ENCODE data around the gene JAG2. TPM values are rescaled to one million over a fixed set of nuclear protein-coding genes. Genes with fewer than 3 reads are reported as not detected.
A peak's percentile ranks its signal among the peaks of the same experiment; 100 is the strongest.

JAG2 gene
- total RNA-seq, 4 donors from 2014 or later, result 7.6 to 27.4 (median 11.9) TPM

DNA sequence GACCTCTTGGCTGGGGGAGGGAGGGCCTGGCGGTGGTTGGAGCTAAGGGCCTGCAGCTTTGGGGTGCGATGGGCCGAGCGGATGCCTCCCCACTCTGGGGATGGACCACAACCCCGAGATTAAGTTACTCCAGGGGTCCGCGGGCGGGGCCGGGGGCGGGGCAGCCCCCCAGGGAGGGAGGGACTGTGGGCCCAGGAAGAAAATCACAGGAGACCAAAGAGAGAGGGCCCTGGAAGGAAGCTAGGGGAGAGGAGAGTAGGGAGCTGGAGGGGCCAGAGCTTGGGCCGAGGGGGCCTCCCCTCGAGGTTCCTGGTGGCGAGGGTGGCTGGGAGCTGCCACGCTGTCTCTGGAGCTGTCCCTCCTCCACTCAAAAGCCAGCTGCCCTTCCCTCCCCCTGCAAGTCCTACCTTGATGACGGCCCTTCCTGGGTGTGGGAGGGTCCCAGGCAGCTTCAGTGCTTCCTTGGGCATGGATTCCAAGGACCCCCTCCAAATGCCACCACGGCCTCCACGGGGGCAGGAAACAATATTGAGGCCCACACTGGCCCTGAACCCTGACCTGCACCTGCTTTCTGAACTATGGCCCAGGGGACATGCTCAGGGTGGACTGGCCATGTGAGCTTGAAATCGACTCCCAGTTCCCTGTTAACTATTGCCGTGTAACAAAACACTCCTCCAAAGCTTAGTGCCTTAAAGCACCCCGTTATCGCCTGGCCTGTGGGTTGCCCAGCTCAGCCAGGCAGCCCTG is 13.1 kb upstream of the JAG2 start:
- Histone ChIP-seq H3K4me1 (peaks cover 0 to 4% of the 10 kb centered on the region in 2 donors), H3K4me3 (peak overlapping the region in 1 of 2 donors; percentile 26), H3K9me3 (no peaks in the 10 kb centered on the region), H3K27me3 (no peaks in the 10 kb centered on the region), H3K36me3 (no peaks in the 10 kb centered on the region), H3K27ac (peak overlapping the region in 1 of 2 donors; percentile 41)
- intact Hi-C loops (cut with DNase I; ENCODE audit: low total_unique reads), result no loop called here
- DNase-seq, result no peak
- TF ChIP-seq CTCF (IDR thresholded peaks at IDR 0.05), result no peak
- no peak for TF ChIP-seq POLR2A (IDR thresholded peaks at IDR 0.05)

- no peak for TF ChIP-seq CTCF (IDR thresholded peaks at IDR 0.05)
- TF ChIP-seq POLR2A (IDR thresholded peaks at IDR 0.05), result peak in 1 of 2 donors; percentile 43
- H3K4me1 ChIP-seq, result peaks cover 0 to 4% of the 10 kb centered on the region in 2 donors
- H3K27ac ChIP-seq, result peak within 1 kb of the TSS in 1 of 2 donors; percentile 41
- no peaks in the 10 kb centered on the region for H3K36me3 ChIP-seq
- no peaks in the 10 kb centered on the region for H3K9me3 ChIP-seq
- no peaks in the 10 kb centered on the region for H3K27me3 ChIP-seq
- H3K4me3 ChIP-seq, result peak within 1 kb of the TSS; percentile 26 to 38
- intact Hi-C loops (cut with DNase I; ENCODE audit: low total_unique reads), result no loop called here
- DNase-seq, result peak in 1 of 2 donors; percentile 57
Observed at GRCh38 chr14:105180592-105181548, 12.3 kb upstream of the JAG2 start, which contains the start of gene NUDT14. Gene NUDT14, minus strand, starts transcription at chr14:105181312. Its CDS starts 103 bp downstream, at chr14:105181209.

DNA sequence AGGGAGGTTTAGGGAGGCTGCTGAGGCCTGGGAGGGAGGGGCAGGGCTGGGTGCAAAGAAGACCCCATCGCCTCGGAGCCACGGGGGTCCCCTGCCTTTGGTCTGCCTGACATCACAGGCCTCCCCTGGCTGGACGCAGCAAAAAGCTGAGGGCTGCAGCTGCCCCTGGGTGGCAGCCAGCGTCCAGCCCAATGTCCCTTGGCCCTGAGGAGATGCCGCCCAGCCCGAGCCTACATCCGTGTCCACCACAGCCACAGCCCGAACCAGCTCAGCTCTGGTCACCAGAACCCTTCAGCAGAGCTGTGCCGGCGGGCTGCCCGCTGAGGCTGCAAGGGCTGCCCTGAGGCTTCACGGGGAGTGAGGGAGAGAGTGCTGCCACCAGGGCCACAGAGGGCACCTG is 10.6 kb upstream of the JAG2 start:
- no peak for TF ChIP-seq CTCF (IDR thresholded peaks at IDR 0.05)
- Histone ChIP-seq H3K4me3 (no peak overlapping the region), H3K4me1 (peaks cover 0 to 4% of the 10 kb centered on the region in 2 donors), H3K9me3 (no peaks in the 10 kb centered on the region), H3K36me3 (no peaks in the 10 kb centered on the region), H3K27ac (no peak overlapping the region), H3K27me3 (no peaks in the 10 kb centered on the region)
- intact Hi-C loops (cut with DNase I; ENCODE audit: low total_unique reads), result no loop called here
- no peak for DNase-seq

GRCh38 chr14:105178868-105179140 is 10.2 kb upstream of the JAG2 start:
- intact Hi-C loops (cut with DNase I; ENCODE audit: low total_unique reads), result no loop called here
- H3K9me3 ChIP-seq, result no peaks in the 10 kb centered on the region
- H3K27ac ChIP-seq, result no peak overlapping the region
- no peaks in the 10 kb centered on the region for H3K27me3 ChIP-seq
- DNase-seq, result no peak
- TF ChIP-seq CTCF (IDR thresholded peaks at IDR 0.05) (no peak), POLR2A (IDR thresholded peaks at IDR 0.05) (no peak)
- no peaks in the 10 kb centered on the region for H3K36me3 ChIP-seq
- peaks cover 0 to 4% of the 10 kb centered on the region in 2 donors for H3K4me1 ChIP-seq
- H3K4me3 ChIP-seq, result no peak overlapping the region
